Mesendoderm (in vitro differentiated cells): ENCODE data around the gene FOXP4.

Experiments used
- DNase-seq: peaks from one replicate; pipeline ENCODE4 v3.0.0; 2013
- H2AK5ac ChIP-seq: 2 replicates; pipeline ENCODE4 v1.6.1; 2013; ENCODE audit warnings: low read length, inconsistent platforms
- H2BK120ac ChIP-seq: 2 replicates; pipeline ENCODE4 v1.6.1; 2013; ENCODE audit warnings: low read depth, mild to moderate bottlenecking, low read length, moderate library complexity, mixed read lengths
- H2BK15ac ChIP-seq: replicated peaks from 2 replicates; pipeline ENCODE4 v1.6.1; 2013; ENCODE audit warnings: low read depth, mild to moderate bottlenecking, moderate library complexity
- H2BK5ac ChIP-seq: 2 replicates; pipeline ENCODE4 v1.6.1; 2013; ENCODE audit warnings: low read length, inconsistent platforms
- H3K18ac ChIP-seq: 2 replicates; pipeline ENCODE4 v1.6.1; 2013; ENCODE audit warnings: mild to moderate bottlenecking, low read length, mixed read lengths
- H3K23ac ChIP-seq: one replicate; pipeline ENCODE4 v1.6.1; 2013; ENCODE audit warnings: low read length
- H3K27ac ChIP-seq: 2 replicates; pipeline ENCODE4 v1.5.1; 2013; ENCODE audit warnings: low read depth, mild to moderate bottlenecking, inconsistent platforms, low read length, moderate library complexity
- H3K27me3 ChIP-seq: 2 replicates; pipeline ENCODE4 v1.6.1; 2013; ENCODE audit warnings: low read length, control low read depth, mild to moderate bottlenecking, inconsistent platforms; ENCODE audit not compliant: insufficient read depth, poor library complexity
- H3K36me3 ChIP-seq: 2 replicates; pipeline ENCODE4 v1.6.1; 2013; ENCODE audit warnings: low read length, inconsistent platforms; ENCODE audit not compliant: control insufficient read depth, insufficient read depth
- H3K4ac ChIP-seq: one replicate; pipeline ENCODE4 v1.6.1; 2013; ENCODE audit warnings: low read depth, mild to moderate bottlenecking, low read length, moderate library complexity
- H3K4me1 ChIP-seq: 2 replicates; pipeline ENCODE4 v1.6.1; 2013; ENCODE audit warnings: low read depth, low read length, inconsistent platforms; ENCODE audit not compliant: control insufficient read depth
- H3K4me2 ChIP-seq: 2 replicates; pipeline ENCODE4 v1.6.1; 2013; ENCODE audit warnings: low read length
- H3K4me3 ChIP-seq: 2 replicates; pipeline ENCODE4 v1.5.1; 2013; ENCODE audit warnings: mild to moderate bottlenecking, low read length
- H3K56ac ChIP-seq: one replicate; pipeline ENCODE4 v1.6.1; 2013; ENCODE audit warnings: low read length
- H3K79me1 ChIP-seq: 2 replicates; pipeline ENCODE4 v1.6.1; 2013; ENCODE audit warnings: low read length, inconsistent platforms
- H3K79me2 ChIP-seq: 2 replicates; pipeline ENCODE4 v1.6.1; 2013; ENCODE audit warnings: mild to moderate bottlenecking, low read length; ENCODE audit not compliant: control insufficient read depth, insufficient read depth
- H3K9ac ChIP-seq: 2 replicates; pipeline ENCODE4 v1.6.1; 2013; ENCODE audit warnings: low read length, inconsistent platforms
- H4K5ac ChIP-seq: one replicate; pipeline ENCODE4 v1.6.1; 2013; ENCODE audit warnings: low read length
- H4K8ac ChIP-seq: one replicate; pipeline ENCODE4 v1.6.1; 2013; ENCODE audit warnings: low read depth, mild to moderate bottlenecking, control low read depth, low read length, moderate library complexity
- WGBS: extraction: QIAGEN DNeasy Blood & Tissue Kit; methylation state at CpG from one replicate; pipeline ENCODE4 v1.1.7; 2013; ENCODE audit warnings: low lambda C conversion rate, missing lambda C conversion rate; ENCODE audit not compliant: insufficient coverage; ENCODE audit errors: extremely low coverage; 5-methylcytosine and 5-hydroxymethylcytosine counted together

FOXP4 gene

DNA sequence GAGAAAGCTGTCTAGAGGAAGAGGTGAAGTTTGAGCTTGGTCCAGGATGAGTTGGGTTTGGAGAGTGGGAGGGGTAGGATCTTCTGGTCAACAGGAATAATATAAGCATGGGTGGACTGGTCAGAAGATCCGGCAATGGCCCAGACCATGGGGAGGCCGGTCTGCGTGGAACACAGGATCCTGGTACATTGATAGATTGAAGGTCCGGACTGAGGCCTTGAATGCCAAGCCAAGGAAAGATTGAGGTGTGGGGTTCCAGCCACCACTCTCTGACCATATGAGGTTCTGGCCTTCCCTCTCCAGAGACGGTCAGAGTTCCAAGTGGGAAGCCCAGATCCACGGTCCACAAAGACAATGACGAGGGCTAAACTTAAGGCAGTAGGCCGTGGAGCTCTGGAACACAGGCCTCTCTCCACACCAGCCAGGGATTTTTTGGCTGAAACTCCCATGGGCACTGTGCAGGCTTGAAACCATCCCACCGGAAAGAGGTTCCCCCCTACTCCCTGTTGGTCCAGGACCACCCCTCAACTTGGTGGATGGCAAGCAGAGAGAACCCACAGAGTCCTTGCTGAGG lies 95.3 kb downstream of the FOXP4 start:
- Histone ChIP-seq H3K56ac (peak overlapping the region; percentile 42), H3K27me3 (no peaks in the 10 kb centered on the region), H2BK5ac (no peak overlapping the region), H3K4me3 (no peak overlapping the region), H3K36me3 (no peaks in the 10 kb centered on the region), H3K4ac (no peak overlapping the region), H2AK5ac (no peak overlapping the region), H4K5ac (no peak overlapping the region), H2BK15ac (no peak overlapping the region), H3K27ac (no peak overlapping the region), H3K9ac (no peak overlapping the region), H3K23ac (no peak overlapping the region), H3K18ac (no peak overlapping the region), H2BK120ac (no peak overlapping the region), H4K8ac (no peak overlapping the region), H3K79me1 (peaks cover 37% of the 10 kb centered on the region), H3K79me2 (peaks cover 39% of the 10 kb centered on the region), H3K4me2 (no peak overlapping the region), H3K4me1 (peaks cover 31% of the 10 kb centered on the region)
- DNase-seq = no peak
- no CpG with 5 or more reads among the region's 9 CpGs for WGBS

GRCh38 chr6:41642090-41642959 lies 96.1 kb downstream of the FOXP4 start:
- Histone ChIP-seq H3K4me1 (peaks cover 31% of the 10 kb centered on the region), H3K36me3 (peaks cover 5% of the 10 kb centered on the region), H2AK5ac (no peak overlapping the region), H4K8ac (no peak overlapping the region), H3K79me2 (peaks cover 39% of the 10 kb centered on the region), H4K5ac (no peak overlapping the region), H2BK15ac (no peak overlapping the region), H3K56ac (no peak overlapping the region), H3K9ac (no peak overlapping the region), H2BK5ac (no peak overlapping the region), H3K79me1 (peaks cover 37% of the 10 kb centered on the region), H3K4me2 (no peak overlapping the region), H3K27ac (no peak overlapping the region), H3K4me3 (no peak overlapping the region), H3K18ac (no peak overlapping the region), H3K4ac (no peak overlapping the region), H2BK120ac (no peak overlapping the region), H3K23ac (no peak overlapping the region), H3K27me3 (no peaks in the 10 kb centered on the region)
- no CpG with 5 or more reads among the region's 11 CpGs for WGBS
- no peak for DNase-seq

DNA sequence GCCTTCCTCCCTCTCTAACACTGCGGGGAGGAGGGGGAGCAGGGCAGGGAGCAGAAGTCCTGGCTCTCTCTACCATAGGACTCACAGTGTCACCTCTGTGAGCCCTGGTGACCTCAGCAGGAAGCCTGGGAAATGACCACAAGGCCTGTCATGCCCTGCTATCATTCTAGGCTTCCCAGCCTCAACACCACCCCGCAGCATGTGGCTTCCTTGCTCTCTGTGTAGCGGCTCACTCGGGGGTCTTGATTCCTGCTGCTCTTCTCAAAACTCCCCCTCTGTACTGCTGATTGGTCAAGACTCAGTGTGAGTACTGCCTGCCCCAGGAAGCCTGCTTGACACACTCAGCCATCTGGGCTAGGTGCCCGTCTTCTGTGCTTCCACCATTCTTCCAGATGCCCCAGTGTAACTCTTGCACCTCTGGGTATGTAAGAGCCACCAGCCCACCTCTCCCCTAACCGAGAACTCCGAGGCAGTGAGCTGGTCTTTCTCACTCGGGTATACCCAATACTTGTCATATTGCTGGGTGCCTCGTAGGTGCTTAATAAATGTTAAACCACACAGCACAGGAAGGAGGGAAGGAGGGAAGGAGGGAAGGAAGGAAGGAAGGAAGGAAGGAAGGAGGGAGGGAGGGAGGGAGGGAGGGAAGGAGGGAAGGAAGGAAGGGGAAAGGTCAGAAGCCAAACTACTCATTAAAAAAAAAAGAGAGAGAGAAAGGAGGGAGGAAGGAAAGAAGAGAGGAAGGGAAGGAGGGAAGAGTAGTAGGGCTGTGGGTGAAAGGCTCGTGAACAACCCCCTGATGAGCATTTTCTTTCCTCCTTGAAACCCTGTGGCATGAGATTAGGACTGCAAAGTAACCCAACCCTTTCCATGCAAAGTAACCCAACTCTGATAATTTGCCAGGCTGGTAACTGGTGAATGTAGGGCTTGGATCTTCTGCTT lies 97.0 kb downstream of the FOXP4 start:
- no peak overlapping the region for H2BK5ac ChIP-seq
- no peak overlapping the region for H3K4me2 ChIP-seq
- H3K4me3 ChIP-seq = no peak overlapping the region
- peaks cover 38% of the 10 kb centered on the region for H3K79me1 ChIP-seq
- no peak overlapping the region for H2AK5ac ChIP-seq
- no peak overlapping the region for H2BK120ac ChIP-seq
- no CpG with 5 or more reads among the region's 10 CpGs for whole genome bisulfite sequencing
- H3K27ac ChIP-seq = no peak overlapping the region
- no peak overlapping the region for H4K8ac ChIP-seq
- no peak overlapping the region for H4K5ac ChIP-seq
- no peak overlapping the region for H2BK15ac ChIP-seq
- H3K56ac ChIP-seq = peak overlapping the region; percentile 10
- no peak overlapping the region for H3K18ac ChIP-seq
- peaks cover 39% of the 10 kb centered on the region for H3K79me2 ChIP-seq
- peak overlapping the region; percentile 57 for H3K9ac ChIP-seq
- H3K23ac ChIP-seq = no peak overlapping the region
- peaks cover 7% of the 10 kb centered on the region for H3K36me3 ChIP-seq
- H3K27me3 ChIP-seq = no peaks in the 10 kb centered on the region
- no peak for DNase-seq
- no peak overlapping the region for H3K4ac ChIP-seq
- peaks cover 31% of the 10 kb centered on the region for H3K4me1 ChIP-seq

DNA sequence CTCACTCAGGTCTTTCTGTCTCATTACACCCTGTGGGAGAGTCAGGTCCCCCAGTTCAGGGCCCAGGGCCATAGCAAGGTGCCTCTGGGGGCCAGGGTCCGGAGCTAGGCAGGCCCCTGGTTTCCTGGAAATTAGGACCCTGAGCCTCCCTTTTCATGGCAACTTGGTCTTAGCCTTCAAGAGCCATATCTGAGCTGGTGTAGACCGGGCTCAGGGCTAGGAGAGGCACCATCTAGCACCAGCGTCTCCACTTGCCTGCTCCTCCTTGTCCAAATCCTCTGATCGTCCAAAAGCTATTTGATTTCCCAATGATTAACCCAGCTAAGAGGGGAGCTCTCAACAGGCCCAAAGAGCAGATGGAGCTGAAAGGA lies 97.7 kb downstream of the FOXP4 start:
- Histone ChIP-seq H3K4me2 (peak overlapping the region; percentile 2), H3K79me2 (peaks cover 37% of the 10 kb centered on the region), H3K23ac (no peak overlapping the region), H3K18ac (no peak overlapping the region), H3K27me3 (no peaks in the 10 kb centered on the region), H3K4ac (no peak overlapping the region), H3K9ac (peak overlapping the region; percentile 57), H4K5ac (no peak overlapping the region), H3K4me3 (no peak overlapping the region), H4K8ac (no peak overlapping the region), H2BK120ac (no peak overlapping the region), H3K27ac (no peak overlapping the region), H3K56ac (peak overlapping the region; percentile 68), H3K79me1 (peaks cover 38% of the 10 kb centered on the region), H3K4me1 (peaks cover 31% of the 10 kb centered on the region), H2AK5ac (no peak overlapping the region), H2BK5ac (no peak overlapping the region), H2BK15ac (no peak overlapping the region), H3K36me3 (peaks cover 7% of the 10 kb centered on the region)
- no peak for DNase-seq
- no CpG with 5 or more reads among the region's 4 CpGs for WGBS

DNA sequence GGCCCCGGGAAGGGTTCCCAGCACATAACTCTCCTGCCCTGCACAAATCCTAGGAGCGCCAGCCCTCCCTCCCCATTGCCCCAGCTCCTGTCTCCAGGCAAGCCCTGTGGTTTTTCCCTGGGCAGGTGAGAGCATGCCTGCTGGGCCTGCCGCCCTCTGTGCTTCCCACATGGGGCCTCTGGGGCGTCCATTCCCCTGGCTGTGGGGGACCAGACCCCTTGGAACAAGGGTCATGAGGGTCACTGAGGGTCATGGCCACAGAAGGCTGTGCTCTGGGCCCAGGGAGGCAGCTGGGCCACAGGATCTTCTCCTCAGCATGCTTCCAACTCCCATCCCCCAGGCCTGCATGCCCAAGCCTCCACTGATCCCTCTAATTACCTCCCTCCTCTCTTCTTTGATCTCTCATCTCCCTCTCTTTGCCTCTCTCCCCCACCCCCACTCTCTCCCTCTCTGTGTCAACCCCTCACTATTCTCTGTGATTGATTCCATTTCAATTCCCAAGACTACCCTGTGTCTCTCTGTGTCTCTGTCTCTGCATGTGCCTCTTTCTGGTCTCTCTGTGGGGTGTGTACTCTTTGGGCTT lies 98.2 kb downstream of the FOXP4 start:
- no peak overlapping the region for H4K5ac ChIP-seq
- H3K56ac ChIP-seq = peak overlapping the region; percentile 68
- peaks cover 32% of the 10 kb centered on the region for H3K79me2 ChIP-seq
- peaks cover 7% of the 10 kb centered on the region for H3K36me3 ChIP-seq
- peak; percentile 67 for DNase-seq
- H2BK120ac ChIP-seq = no peak overlapping the region
- H3K4me1 ChIP-seq = peaks cover 31% of the 10 kb centered on the region
- H3K9ac ChIP-seq = peak overlapping the region; percentile 57
- H3K18ac ChIP-seq = peak overlapping the region; percentile 40
- no peaks in the 10 kb centered on the region for H3K27me3 ChIP-seq
- no peak overlapping the region for H2AK5ac ChIP-seq
- H2BK15ac ChIP-seq = no peak overlapping the region
- no peak overlapping the region for H2BK5ac ChIP-seq
- H3K4me2 ChIP-seq = no peak overlapping the region
- H4K8ac ChIP-seq = no peak overlapping the region
- WGBS = no CpG with 5 or more reads among the region's 4 CpGs
- H3K4me3 ChIP-seq = no peak overlapping the region
- H3K79me1 ChIP-seq = peaks cover 38% of the 10 kb centered on the region
- H3K27ac ChIP-seq = no peak overlapping the region
- H3K4ac ChIP-seq = no peak overlapping the region
- H3K23ac ChIP-seq = no peak overlapping the region
